Kidney glomerular epithelial cell (primary cell): ENCODE results near the gene IPO11.
"Not testable (repeated sequence)": the region's sequence is repeated elsewhere in the genome, so short reads cannot be mapped to it uniquely, and the experiment has no call there.

Source experiments
- DNase-seq: peaks from one replicate; lab custom pipeline; 2025; lab: John Stamatoyannopoulos, UW

The IPO11 gene

GRCh38 chr5:62450259-62450658 lies 37.7 kb downstream of the IPO11 start:
- DNase-seq = no peak

GRCh38 chr5:62457071-62457470 lies 44.5 kb downstream of the IPO11 start:
- DNase-seq = no peak

- DNase-seq = peak; percentile 68
These were observed 48.0 kb downstream of the IPO11 start for GRCh38 chr5:62460578-62460983.

GRCh38 chr5:62461561-62461960 lies 49.0 kb downstream of the IPO11 start:
- DNase-seq = no peak

- no peak for DNase-seq
These were observed 53.7 kb downstream of the IPO11 start for GRCh38 chr5:62465985-62466925.

GRCh38 chr5:62473209-62473608 lies 60.6 kb downstream of the IPO11 start:
- DNase-seq = no peak

GRCh38 chr5:62475072-62475471 lies 62.5 kb downstream of the IPO11 start:
- DNase-seq = peak; percentile 70

GRCh38 chr5:62477801-62478200 lies 65.2 kb downstream of the IPO11 start:
- DNase-seq = no peak

GRCh38 chr5:62483556-62483955 lies 71.0 kb downstream of the IPO11 start:
- no peak for DNase-seq

- no peak for DNase-seq
These were observed 74.1 kb downstream of the IPO11 start for GRCh38 chr5:62486672-62487071.

GRCh38 chr5:62488531-62488930 lies 76.0 kb downstream of the IPO11 start:
- DNase-seq = no peak

GRCh38 chr5:62489471-62489870 lies 76.9 kb downstream of the IPO11 start:
- DNase-seq = no peak

GRCh38 chr5:62494772-62495171 lies 82.2 kb downstream of the IPO11 start:
- DNase-seq = no peak

- no peak for DNase-seq
These were observed 84.3 kb downstream of the IPO11 start for GRCh38 chr5:62496876-62497275.

GRCh38 chr5:62498961-62499360 lies 86.4 kb downstream of the IPO11 start:
- DNase-seq = no peak

- DNase-seq = no peak
These were observed 87.2 kb downstream of the IPO11 start for GRCh38 chr5:62499756-62500155.

- DNase-seq = no peak
These were observed 90.0 kb downstream of the IPO11 start for GRCh38 chr5:62502456-62503101.

- DNase-seq = no peak
These were observed 91.6 kb downstream of the IPO11 start for GRCh38 chr5:62504129-62504528.

GRCh38 chr5:62506659-62507460 lies 94.3 kb downstream of the IPO11 start:
- no peak for DNase-seq

- not testable (repeated sequence) for DNase-seq
These were observed 96.2 kb downstream of the IPO11 start for GRCh38 chr5:62508760-62509159.

- no peak for DNase-seq
These were observed 97.2 kb downstream of the IPO11 start for GRCh38 chr5:62509806-62510205.

GRCh38 chr5:62513085-62513484 lies 100.5 kb downstream of the IPO11 start:
- DNase-seq = not testable (repeated sequence)
